B cell (primary cell): Measurements from ENCODE around the gene SUPT5H. TPM values are rescaled to one million over a fixed set of nuclear protein-coding genes. Genes with fewer than 3 reads are reported as not detected.
A peak's percentile ranks its signal among the peaks of the same experiment; 100 is the strongest.

ENCODE experiments used
- ATAC-seq: fragments of 200-7000 bp; cut with Tn5 transposase; one replicate; pipeline ENCODE4 v1.10.0; 2021; ENCODE audit warnings: low read depth, mild to moderate bottlenecking, moderate number of reproducible peaks, moderate library complexity
- CTCF ChIA-PET: fragments of 350-600 bp; sonication (Branson Sonifier 250); formaldehyde crosslinking; loops from one replicate; lab custom pipeline; 2021; ENCODE audit warnings: antibody characterized with exemption, inconsistent platforms; lab: Charles Lee
- POLR2A ChIA-PET: fragments of 350-600 bp; sonication (Branson Sonifier 250); formaldehyde crosslinking; loops from one replicate; lab custom pipeline; 2021; ENCODE audit warnings: antibody characterized with exemption; lab: Charles Lee
- DNase-seq: peaks from one replicate; pipeline ENCODE4 v3.0.0; 2013
- H2AFZ ChIP-seq: 2 replicates; pipeline ENCODE4 v1.6.1; 2012; ENCODE audit warnings: mild to moderate bottlenecking, low read depth, low read length; ENCODE audit not compliant: insufficient read depth, poor library complexity, severe bottlenecking
- H3K27ac ChIP-seq, 2 donors: 1 replicate in 1 of 2; 2 replicates in 1 of 2; pipeline ENCODE4 v1.5.1; 2012 to 2013; ENCODE audit warnings: low read length in 2 of 2, mild to moderate bottlenecking in 2 of 2, moderate library complexity in 1 of 2
- H3K27me3 ChIP-seq, 4 experiments: fragments of 200-600 bp in 1 of 4; sonication (generic) in 1 of 4; replicated peaks in 1 of 4; 1 replicate in 2 of 4; 2 replicates in 2 of 4; pipeline versions ENCODE4 v1.6.1 to v1.7.0; 2013 to 2016; ENCODE audit warnings: low read length in 3 of 4, mild to moderate bottlenecking in 2 of 4, mixed read lengths in 1 of 4, moderate library complexity in 1 of 4; ENCODE audit not compliant: insufficient read depth in 4 of 4, control insufficient read depth in 3 of 4; ENCODE audit errors: control extremely low read depth in 1 of 4
- H3K36me3 ChIP-seq, 2 experiments: replicated peaks in 1 of 2; 1 replicate in 1 of 2; 2 replicates in 1 of 2; pipeline versions ENCODE4 v1.6.1 to v1.7.1; 2013; ENCODE audit warnings: low read length in 1 of 2; ENCODE audit not compliant: insufficient read depth in 2 of 2, control insufficient read depth in 1 of 2; ENCODE audit errors: control extremely low read depth in 1 of 2, extremely low read depth in 1 of 2
- H3K4me1 ChIP-seq, 2 donors: fragments of 200-600 bp in 1 of 2; sonication (generic) in 1 of 2; 1 replicate in 1 of 2; 2 replicates in 1 of 2; pipeline versions ENCODE4 v1.5.1 to v1.6.1; 2013 to 2017; ENCODE audit warnings: low read length in 2 of 2; ENCODE audit not compliant: control insufficient read depth in 2 of 2, insufficient read depth in 2 of 2
- H3K4me2 ChIP-seq: replicated peaks from 2 replicates; pipeline ENCODE3; 2012; ENCODE audit warnings: mild to moderate bottlenecking, low read depth, low read length; ENCODE audit not compliant: poor library complexity, severe bottlenecking
- H3K4me3 ChIP-seq, 5 experiments: fragments of 200-600 bp in 1 of 5; sonication (generic) in 1 of 5; 1 replicate in 3 of 5; 2 replicates in 2 of 5; pipeline versions ENCODE4 v1.5.1 to v1.7.0; 2011 to 2016; ENCODE audit warnings: low read length in 4 of 5, mild to moderate bottlenecking in 4 of 5, low read depth in 2 of 5, control low read depth in 1 of 5, moderate library complexity in 1 of 5; ENCODE audit not compliant: insufficient read depth in 1 of 5; ENCODE audit errors: control extremely low read depth in 1 of 5, extremely low read depth in 1 of 5
- H3K79me2 ChIP-seq: fragments of 200-600 bp; sonication (generic); one replicate; pipeline ENCODE4 v1.6.0; 2016; ENCODE audit warnings: low read length; ENCODE audit not compliant: control insufficient read depth, insufficient read depth
- H3K9ac ChIP-seq: fragments of 200-600 bp; sonication (generic); 2 replicates; pipeline ENCODE4 v1.6.1; 2017; ENCODE audit warnings: mild to moderate bottlenecking, low read length, moderate library complexity
- H3K9me3 ChIP-seq, 3 donors: one replicate each; pipeline versions ENCODE4 v1.6.1 to v1.7.1; 2013; ENCODE audit warnings: low read length in 2 of 3; ENCODE audit not compliant: control insufficient read depth in 2 of 3, insufficient read depth in 1 of 3; ENCODE audit errors: control extremely low read depth in 1 of 3
- H4K20me1 ChIP-seq: 2 replicates; pipeline ENCODE4 v1.6.0; 2012; ENCODE audit warnings: mild to moderate bottlenecking, low read length; ENCODE audit not compliant: insufficient read depth, control insufficient read depth, poor library complexity, severe bottlenecking
- H3K27ac Mint-ChIP-seq: one replicate; pipeline ENCODE4 v1.8.0; 2021; ENCODE audit warnings: mixed read lengths
- H3K27me3 Mint-ChIP-seq: one replicate; pipeline ENCODE4 v1.8.0; 2021; ENCODE audit warnings: mixed read lengths
- H3K4me1 Mint-ChIP-seq: one replicate; pipeline ENCODE4 v1.8.0; 2021; ENCODE audit warnings: mixed read lengths
- H3K4me3 Mint-ChIP-seq: one replicate; pipeline ENCODE4 v1.8.0; 2021; ENCODE audit warnings: mixed read lengths
- H3K9me3 Mint-ChIP-seq: one replicate; pipeline ENCODE4 v1.8.0; 2022; ENCODE audit warnings: mixed read lengths; ENCODE audit not compliant: insufficient read depth
- EZH2 ChIP-seq: IDR thresholded peaks from 2 replicates; pipeline ENCODE4 v1.6.1; 2012; ENCODE audit warnings: borderline replicate concordance, low read depth, mild to moderate bottlenecking, moderate library complexity, low read length; ENCODE audit not compliant: insufficient read depth, poor library complexity, severe bottlenecking
- WGBS: methylation state at CpG from one replicate; pipeline ENCODE4 v1.1.5; 2013; ENCODE audit warnings: missing lambda C conversion rate; ENCODE audit not compliant: insufficient coverage; 5-methylcytosine and 5-hydroxymethylcytosine counted together
- intact Hi-C: fragments of 100-400 bp; cut with micrococcal nuclease; formaldehyde crosslinking; loops from one replicate; pipeline ENCODE4 v1.10.0; 2022
- polyA plus RNA-seq: library from polyadenylated mRNA; depleted of rRNA; stranded (reverse); fragments of >200 nt; gene quantifications from 2 replicates; pipeline ENCODE4 v1.2.3, GENCODE V29; 2012
- total RNA-seq, 2 donors: library from RNA; stranded (reverse); fragments of 120-200 nt in 1 of 2; gene quantifications; 1 replicate in 1 of 2; 2 replicates in 1 of 2; pipeline versions ENCODE4 v1.2.3 to v1.2.4, GENCODE V29; 2013 to 2022
- TF ChIP-seq, protein P1 (sequence below): fragments of 200-600 bp; IDR thresholded peaks from one replicate; pipeline ENCODE4 v1.8.0; 2022; ENCODE audit warnings: antibody characterized with exemption, mild to moderate bottlenecking

SUPT5H gene
- total and polyA plus RNA-seq, 2 donors (not counting 1 experiment from before 2014, with no cell fraction given), result 119 to 203 TPM

DNA sequence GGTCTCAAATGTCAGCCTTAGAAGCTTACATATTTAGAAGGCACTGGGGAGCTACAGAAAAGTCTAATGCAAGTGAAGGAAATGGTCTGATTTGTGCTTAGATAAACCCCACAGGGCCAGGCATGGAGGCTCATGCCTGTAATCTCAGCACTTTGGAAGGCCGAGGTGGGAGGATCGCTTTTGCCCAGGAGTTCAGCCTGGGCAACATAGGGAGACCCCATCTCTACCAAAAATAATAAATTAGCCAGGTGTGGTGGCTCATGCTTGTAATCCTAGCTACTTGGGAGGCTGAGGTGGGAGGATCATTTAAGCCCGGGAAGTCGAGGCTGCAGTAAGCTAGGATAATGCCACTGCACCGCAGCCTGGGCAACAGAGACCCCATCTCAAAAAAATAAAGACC, 50.7 kb downstream of the SUPT5H start:
- H2AFZ ChIP-seq, result no peak overlapping the region
- peaks cover 24% of the 10 kb centered on the region in 2 donors for H3K4me1 ChIP-seq
- no peak overlapping the region for H3K9ac ChIP-seq
- DNase-seq, result no peak
- no peaks in the 10 kb centered on the region for H3K9me3 Mint-ChIP-seq
- no peak overlapping the region for H3K4me3 ChIP-seq
- intact Hi-C loops, result no loop called here
- H3K9me3 ChIP-seq, result no peaks in the 10 kb centered on the region
- peaks cover 0 to 2% of the 10 kb centered on the region in 2 experiments for H3K36me3 ChIP-seq
- H3K79me2 ChIP-seq, result no peaks in the 10 kb centered on the region
- no peaks in the 10 kb centered on the region for H4K20me1 ChIP-seq
- no peak overlapping the region for H3K27ac ChIP-seq
- ChIA-PET CTCF (interaction anchor here (1.3 to 1.5 kb wide), 3 partner anchors 18 to 38 kb away, joined by 3 to 4 read pairs (median 4); no protein-coding TSS in a partner anchor), POLR2A (no interaction called here)
- no peak overlapping the region for H3K4me3 Mint-ChIP-seq
- H3K4me2 ChIP-seq, result no peak overlapping the region
- peaks cover 19% of the 10 kb centered on the region for H3K27me3 Mint-ChIP-seq
- no peak for ATAC-seq
- TF ChIP-seq, protein P1, sequence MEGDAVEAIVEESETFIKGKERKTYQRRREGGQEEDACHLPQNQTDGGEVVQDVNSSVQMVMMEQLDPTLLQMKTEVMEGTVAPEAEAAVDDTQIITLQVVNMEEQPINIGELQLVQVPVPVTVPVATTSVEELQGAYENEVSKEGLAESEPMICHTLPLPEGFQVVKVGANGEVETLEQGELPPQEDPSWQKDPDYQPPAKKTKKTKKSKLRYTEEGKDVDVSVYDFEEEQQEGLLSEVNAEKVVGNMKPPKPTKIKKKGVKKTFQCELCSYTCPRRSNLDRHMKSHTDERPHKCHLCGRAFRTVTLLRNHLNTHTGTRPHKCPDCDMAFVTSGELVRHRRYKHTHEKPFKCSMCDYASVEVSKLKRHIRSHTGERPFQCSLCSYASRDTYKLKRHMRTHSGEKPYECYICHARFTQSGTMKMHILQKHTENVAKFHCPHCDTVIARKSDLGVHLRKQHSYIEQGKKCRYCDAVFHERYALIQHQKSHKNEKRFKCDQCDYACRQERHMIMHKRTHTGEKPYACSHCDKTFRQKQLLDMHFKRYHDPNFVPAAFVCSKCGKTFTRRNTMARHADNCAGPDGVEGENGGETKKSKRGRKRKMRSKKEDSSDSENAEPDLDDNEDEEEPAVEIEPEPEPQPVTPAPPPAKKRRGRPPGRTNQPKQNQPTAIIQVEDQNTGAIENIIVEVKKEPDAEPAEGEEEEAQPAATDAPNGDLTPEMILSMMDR, result no peak
- TF ChIP-seq EZH2, result no peak
- WGBS, result no CpG with 5 or more reads among the region's 5 CpGs
- peaks cover 20% of the 10 kb centered on the region for H3K4me1 Mint-ChIP-seq
- H3K27ac Mint-ChIP-seq, result no peak overlapping the region
- peaks cover 0 to 32% (median 16%) of the 10 kb centered on the region in 4 experiments for H3K27me3 ChIP-seq

DNA sequence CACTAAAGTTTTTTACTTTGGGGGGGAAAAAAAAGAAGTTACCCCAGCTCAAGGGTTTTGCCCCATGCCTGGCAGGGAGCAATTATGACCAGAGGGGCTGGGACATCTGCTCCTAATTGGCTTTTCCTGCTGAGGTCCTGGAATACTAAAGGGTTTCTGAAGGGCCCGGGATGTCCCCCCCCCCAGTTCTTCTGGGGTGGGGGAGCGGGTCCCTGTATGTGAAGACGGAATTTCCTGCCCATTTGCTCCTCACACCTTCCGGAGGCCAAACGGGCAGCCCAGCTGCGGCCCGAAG, 52.3 kb downstream of the SUPT5H start:
- intact Hi-C loops, result no loop called here
- H3K4me2 ChIP-seq, result peak overlapping the region; percentile 96
- Mint-ChIP-seq H3K9me3 (no peaks in the 10 kb centered on the region), H3K4me1 (peaks cover 20% of the 10 kb centered on the region), H3K27ac (no peak overlapping the region), H3K4me3 (no peak overlapping the region), H3K27me3 (peaks cover 24% of the 10 kb centered on the region)
- H3K27ac ChIP-seq, result no peak overlapping the region
- no peaks in the 10 kb centered on the region for H3K79me2 ChIP-seq
- peaks cover 0 to 5% (median 0%) of the 10 kb centered on the region in 3 donors for H3K9me3 ChIP-seq
- POLR2A ChIA-PET, result interaction anchor here (0.7 to 1.2 kb wide), 2 partner anchors 100 to 336 kb away, joined by 3 to 5 read pairs; no protein-coding TSS in a partner anchor
- no peaks in the 10 kb centered on the region for H3K36me3 ChIP-seq
- peak overlapping the region; percentile 72 for H2AFZ ChIP-seq
- H3K4me3 ChIP-seq, result peak overlapping the region in 3 of 5 experiments; percentile 38 to 52 (median 48)
- H3K9ac ChIP-seq, result peak overlapping the region; percentile 62
- TF ChIP-seq EZH2, result no peak
- TF ChIP-seq, protein P1, result no peak
- 1% methylated on average over 7 of the region's 7 CpGs for WGBS
- DNase-seq (no peak), ATAC-seq (no peak)
- peaks cover 0 to 43% (median 20%) of the 10 kb centered on the region in 4 experiments for H3K27me3 ChIP-seq
- H3K4me1 ChIP-seq, result peaks cover 26% of the 10 kb centered on the region in 2 donors
- CTCF ChIA-PET, result interaction anchor here (0.6 to 1.7 kb wide), 10 partner anchors 13 to 174 kb away, joined by 3 to 8 read pairs (median 4); partner anchors contain the start of genes EID2 and EID2B
- H4K20me1 ChIP-seq, result no peaks in the 10 kb centered on the region
